Colonic mucosa (tissue), 4 donors: ENCODE data around the gene FAM161B. TPM values are rescaled to one million over a fixed set of nuclear protein-coding genes. Genes with fewer than 3 reads are reported as not detected.
"Not testable (repeated sequence)": the region's sequence is repeated elsewhere in the genome, so short reads cannot be mapped to it uniquely, and the experiment has no call there.

Experiments
- DNase-seq: peaks from one replicate; pipeline ENCODE4 v3.0.0-alpha.2; 2020
- H3K27ac ChIP-seq: fragments of 200-600 bp; one replicate; pipeline ENCODE4 v1.8.0; 2021
- H3K27me3 ChIP-seq: fragments of 200-600 bp; one replicate; pipeline ENCODE4 v1.8.0; 2021
- H3K36me3 ChIP-seq: fragments of 200-600 bp; one replicate; pipeline ENCODE4 v1.8.0; 2021
- H3K4me1 ChIP-seq: fragments of 200-600 bp; one replicate; pipeline ENCODE4 v1.8.0; 2021; ENCODE audit warnings: mild to moderate bottlenecking
- H3K4me3 ChIP-seq: fragments of 200-600 bp; one replicate; pipeline ENCODE4 v1.8.0; 2021
- H3K9ac ChIP-seq, 2 donors: one replicate each; pipeline ENCODE4 v1.7.0; 2013; ENCODE audit warnings: control low read depth in 2 of 2, low read depth in 2 of 2, low read length in 2 of 2
- H3K9me3 ChIP-seq: fragments of 200-600 bp; one replicate; pipeline ENCODE4 v1.8.0; 2021
- CTCF ChIP-seq: fragments of 200-600 bp; IDR thresholded peaks from one replicate; pipeline ENCODE4 v1.8.0; 2022; ENCODE audit warnings: antibody characterized with exemption, mild to moderate bottlenecking
- intact Hi-C: fragments of 100-400 bp; cut with DNase I; formaldehyde crosslinking; loops from one replicate; pipeline ENCODE4 v1.14.1; 2022
- total RNA-seq, 2 donors: library from RNA; stranded (reverse); fragmentation: NEBNext Ultra II Directional in 1 of 2; extraction: Animal tissue kit (Norgen Biotek cat#: 25700) in 1 of 2; gene quantifications; one replicate each; pipeline ENCODE4 v1.2.1, GENCODE V29; 2021
- donor health status: healthy.
- donor health status: DM: no; HTN: no; CAD: no.
- donor health status: DM: no; HTN: no; CAD: no.

The FAM161B gene
- total RNA-seq, 2 donors from 2014 or later = 3.0 to 5.6 TPM

- no peaks in the 10 kb centered on the region for H3K9me3 ChIP-seq
- no peak overlapping the region for H3K27ac ChIP-seq
- no peak overlapping the region for H3K4me3 ChIP-seq
- DNase-seq = no peak
- H3K4me1 ChIP-seq = no peaks in the 10 kb centered on the region
- intact Hi-C loops = no loop called here
- no peak overlapping the region for H3K9ac ChIP-seq
- H3K36me3 ChIP-seq = peaks cover 3% of the 10 kb centered on the region
- no peaks in the 10 kb centered on the region for H3K27me3 ChIP-seq
- no peak for TF ChIP-seq CTCF
Observed at GRCh38 chr14:73937012-73937411, 12.9 kb downstream of the FAM161B start.

DNA sequence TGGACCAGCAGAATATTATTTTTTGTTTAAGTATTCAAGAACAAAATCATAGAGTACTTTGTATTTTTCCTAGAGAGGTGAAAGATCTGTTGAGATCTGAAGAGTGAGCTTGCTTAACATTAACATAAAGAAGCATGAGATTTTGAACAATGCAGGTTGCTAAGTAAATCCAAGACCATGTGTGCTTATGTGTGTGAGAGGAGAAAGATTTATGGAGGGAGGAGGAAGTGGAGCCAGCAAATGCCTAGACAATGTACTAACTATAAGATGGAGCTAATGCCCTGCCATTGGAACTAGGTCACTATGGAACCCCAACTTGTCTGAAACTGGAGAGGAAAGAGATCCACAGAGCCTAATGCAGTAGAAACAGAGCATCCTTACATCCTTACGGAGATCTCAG lies 13.3 kb downstream of the FAM161B start:
- Histone ChIP-seq H3K27me3 (no peaks in the 10 kb centered on the region), H3K27ac (no peak overlapping the region), H3K4me3 (no peak overlapping the region), H3K36me3 (peaks cover 3% of the 10 kb centered on the region), H3K4me1 (no peaks in the 10 kb centered on the region), H3K9ac (no peak overlapping the region), H3K9me3 (no peaks in the 10 kb centered on the region)
- intact Hi-C loops = no loop called here
- no peak for TF ChIP-seq CTCF
- DNase-seq = no peak

GRCh38 chr14:73935666-73936065 lies 14.2 kb downstream of the FAM161B start:
- Histone ChIP-seq H3K4me3 (no peak overlapping the region), H3K4me1 (no peaks in the 10 kb centered on the region), H3K36me3 (peaks cover 3% of the 10 kb centered on the region), H3K27me3 (no peaks in the 10 kb centered on the region), H3K27ac (no peak overlapping the region), H3K9ac (no peak overlapping the region), H3K9me3 (no peaks in the 10 kb centered on the region)
- no peak for DNase-seq
- TF ChIP-seq CTCF = no peak
- intact Hi-C loops = no loop called here

DNA sequence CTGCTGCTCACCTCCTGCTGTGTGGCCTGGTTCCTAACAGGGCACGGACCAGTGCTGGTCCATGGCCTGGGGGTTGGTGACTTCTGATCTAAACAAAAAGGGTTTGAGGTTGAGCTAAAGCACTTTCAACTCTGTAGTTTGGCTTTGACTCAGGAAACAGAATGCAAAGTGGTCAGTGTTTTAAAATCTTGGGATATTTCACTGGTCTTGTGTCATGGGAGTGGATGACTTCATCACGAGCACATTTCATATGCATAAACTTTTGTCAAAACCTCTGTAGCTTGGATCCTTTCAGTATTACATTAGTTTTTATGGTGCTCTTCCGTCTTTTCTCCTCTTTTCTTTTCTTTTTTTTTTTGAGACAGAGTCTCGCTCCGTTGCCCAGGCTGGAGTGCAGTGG lies 25.6 kb downstream of the FAM161B start:
- Histone ChIP-seq H3K9me3 (no peaks in the 10 kb centered on the region), H3K27me3 (no peaks in the 10 kb centered on the region), H3K27ac (no peak overlapping the region), H3K36me3 (peaks cover 26% of the 10 kb centered on the region), H3K4me1 (no peaks in the 10 kb centered on the region), H3K4me3 (no peak overlapping the region), H3K9ac (no peak overlapping the region)
- intact Hi-C loops = no loop called here
- TF ChIP-seq CTCF = no peak
- DNase-seq = no peak

- H3K27me3 ChIP-seq, H3K9me3 ChIP-seq, H3K4me1 ChIP-seq, DNase-seq, intact Hi-C loops, H3K4me3 ChIP-seq, H3K9ac ChIP-seq, H3K27ac ChIP-seq: not testable (repeated sequence)
- H3K36me3 ChIP-seq = peaks cover 18% of the 10 kb centered on the region
Observed at GRCh38 chr14:73919457-73919856, 30.4 kb downstream of the FAM161B start.

DNA sequence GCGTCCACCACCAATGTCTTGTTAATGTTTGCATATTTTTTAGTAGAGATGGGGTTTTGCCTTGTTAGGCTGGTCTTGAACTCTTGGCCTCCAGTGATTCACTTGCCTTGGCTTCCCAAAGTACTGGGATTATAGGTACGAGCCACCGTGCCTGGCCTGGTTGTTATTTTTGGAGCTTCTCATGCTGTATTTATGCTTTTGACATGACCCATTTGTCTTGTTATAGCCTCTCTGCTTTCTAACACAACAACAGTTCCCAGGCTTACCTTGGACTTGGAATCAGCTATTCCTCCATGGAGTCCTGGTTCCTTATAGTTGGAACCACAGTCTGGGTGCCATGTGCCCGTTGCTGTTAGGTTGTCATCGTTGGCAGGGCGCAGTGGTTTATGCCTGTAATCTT lies 33.6 kb downstream of the FAM161B start:
- no peak for DNase-seq
- TF ChIP-seq CTCF = no peak
- Histone ChIP-seq H3K9me3 (no peaks in the 10 kb centered on the region), H3K4me3 (no peak overlapping the region), H3K27ac (no peak overlapping the region), H3K9ac (no peak overlapping the region), H3K4me1 (no peaks in the 10 kb centered on the region), H3K36me3 (peaks cover 2% of the 10 kb centered on the region), H3K27me3 (no peaks in the 10 kb centered on the region)
- intact Hi-C loops = no loop called here
